ENCODE results near the gene COL15A1.

DNA sequence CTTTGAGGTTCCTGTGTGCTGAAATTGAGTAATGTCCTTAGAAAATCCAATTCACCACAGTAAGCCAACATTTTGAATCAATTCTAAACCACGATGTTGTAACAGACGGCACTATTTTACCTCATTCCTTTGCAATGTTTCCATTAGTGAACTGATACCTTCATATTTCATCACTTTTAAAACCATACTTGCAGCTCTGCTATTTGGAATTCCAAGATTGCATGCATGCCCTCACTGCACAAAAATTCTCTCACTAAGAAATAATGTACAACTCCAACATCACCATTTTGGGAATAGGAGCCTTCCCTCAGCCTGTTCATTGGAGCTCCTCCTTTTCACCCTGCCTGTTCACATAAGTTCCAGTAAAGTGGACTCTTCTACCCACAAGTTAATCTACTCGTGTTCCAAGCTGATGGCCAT, 86.4 kb downstream of the COL15A1 start:
- TF ChIP-seq CTCF (IDR thresholded peaks at IDR 0.05) (no peak), POLR2A (IDR thresholded peaks at IDR 0.05) (no peak)
